Head of caudate nucleus (tissue), 42 donors: ENCODE measurements around the gene OXA1L.
"Not testable (repeated sequence)": the region's sequence is repeated elsewhere in the genome, so short reads cannot be mapped to it uniquely, and the experiment has no call there.

ENCODE experiments used
- DNase-seq, 42 donors: peaks; one replicate each; pipeline versions ENCODE4 v3.0.0 to v3.0.0-alpha.2; 2020 to 2021; ENCODE audit warnings: mixed read lengths in 7 of 42
- intact Hi-C: fragments of 100-400 bp; cut with DNase I; formaldehyde crosslinking; loops from one replicate; pipeline ENCODE4 v1.15.0; 2022

OXA1L gene

GRCh38 chr14:22793976-22794375 lies 27.5 kb downstream of the OXA1L start:
- intact Hi-C loops = no loop called here
- DNase-seq = no peak

GRCh38 chr14:22794551-22794951 lies 28.1 kb downstream of the OXA1L start:
- DNase-seq = no peak
- intact Hi-C loops = no loop called here

- intact Hi-C loops = no loop called here
- DNase-seq = no peak
Measured at GRCh38 chr14:22796087-22796707, 29.7 kb downstream of the OXA1L start.

- no peak for DNase-seq
- intact Hi-C loops = no loop called here
Measured at GRCh38 chr14:22797017-22797917, 30.8 kb downstream of the OXA1L start.

GRCh38 chr14:22798528-22798927 lies 32.0 kb downstream of the OXA1L start:
- DNase-seq = no peak
- intact Hi-C loops = no loop called here

- DNase-seq = no peak
- intact Hi-C loops = no loop called here
Measured at GRCh38 chr14:22800346-22800745, 33.9 kb downstream of the OXA1L start.

- DNase-seq = peak in 3 of 42 donors; percentile 18 to 43 (median 20)
- intact Hi-C loops = no loop called here
Measured at GRCh38 chr14:22801716-22802115, 35.2 kb downstream of the OXA1L start.

GRCh38 chr14:22802860-22803686 lies 36.6 kb downstream of the OXA1L start:
- intact Hi-C loops = no loop called here

GRCh38 chr14:22803687-22803974 lies 37.1 kb downstream of the OXA1L start:
- intact Hi-C loops = no loop called here
- no peak for DNase-seq

More at GRCh38 chr14:22802860-22803686, 36.6 kb downstream of the OXA1L start:
- DNase-seq = no peak

GRCh38 chr14:22805235-22805634 lies 38.7 kb downstream of the OXA1L start:
- DNase-seq, intact Hi-C loops: not testable (repeated sequence)

GRCh38 chr14:22807432-22808087 lies 41.1 kb downstream of the OXA1L start:
- intact Hi-C loops = no loop called here
- DNase-seq = no peak

- no peak for DNase-seq
- intact Hi-C loops = no loop called here
Measured at GRCh38 chr14:22808388-22809209, 42.1 kb downstream of the OXA1L start.

GRCh38 chr14:22811722-22812121 lies 45.2 kb downstream of the OXA1L start:
- intact Hi-C loops = no loop called here

GRCh38 chr14:22812744-22813143 lies 46.3 kb downstream of the OXA1L start:
- DNase-seq = no peak
- intact Hi-C loops = no loop called here

More at GRCh38 chr14:22811722-22812121, 45.2 kb downstream of the OXA1L start:
- DNase-seq = no peak

GRCh38 chr14:22813145-22813544 lies 46.7 kb downstream of the OXA1L start:
- intact Hi-C loops = no loop called here

GRCh38 chr14:22814373-22814772 lies 47.9 kb downstream of the OXA1L start:
- no peak for DNase-seq
- intact Hi-C loops = no loop called here

More at GRCh38 chr14:22813145-22813544, 46.7 kb downstream of the OXA1L start:
- DNase-seq = no peak

- intact Hi-C loops = loop anchor here (5.0 kb wide), 1 partner anchor 48 kb away; the partner anchor contains the start of gene OXA1L
Measured at GRCh38 chr14:22814941-22815713, 48.6 kb downstream of the OXA1L start, which contains the start of gene SLC7A7. Gene SLC7A7, minus strand, starts transcription at chr14:22815435. Its CDS starts 2,037 bp downstream, at chr14:22813398.

More at GRCh38 chr14:22814941-22815713, 48.6 kb downstream of the OXA1L start, which contains the start of gene SLC7A7:
- no peak for DNase-seq
